ENCODE measurements around the gene DSCAM. TPM values are rescaled to one million over a fixed set of nuclear protein-coding genes. Genes with fewer than 3 reads are reported as not detected.

The DSCAM gene
- total RNA-seq, 1 donor from 2014 or later = not detected

DNA sequence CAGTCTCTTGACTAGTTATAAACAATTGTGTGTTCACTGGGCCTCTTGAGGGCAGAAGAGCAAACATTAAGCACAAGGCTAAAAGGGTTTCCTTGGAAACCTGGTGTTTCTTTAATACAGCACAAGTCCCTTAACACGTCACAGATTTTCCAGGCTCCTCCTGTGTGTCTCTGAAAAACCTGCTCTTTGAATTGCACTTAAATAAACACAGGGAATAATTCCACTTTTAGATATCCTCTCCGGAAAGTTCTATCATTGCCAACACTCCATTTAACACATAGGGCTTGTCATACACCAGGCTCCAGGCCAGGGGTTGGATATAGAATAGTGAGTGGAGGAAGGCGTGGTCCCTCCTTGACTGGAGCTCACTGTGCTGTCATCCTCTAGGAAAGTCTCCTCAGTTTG lies 442.6 kb downstream of the DSCAM start:
- Mint-ChIP-seq H3K9me3 (peaks cover 5% of the 10 kb centered on the region), H3K4me3 (no peak overlapping the region), H3K27me3 (ENCODE audit: insufficient read depth, low read depth) (no peaks in the 10 kb centered on the region), H3K36me3 (no peaks in the 10 kb centered on the region), H3K4me1 (peaks cover 9% of the 10 kb centered on the region), H3K27ac (no peak overlapping the region)
- no peak overlapping the region for H3K4me2 ChIP-seq
- no peak overlapping the region for H3K4me3 ChIP-seq
- H2AFZ ChIP-seq (replicated peaks) = peak overlapping the region; percentile 6
- H3K79me2 ChIP-seq (ENCODE audit: low read depth) = no peaks in the 10 kb centered on the region
- H3F3A ChIP-seq (ENCODE audit: low read depth) = no peaks in the 10 kb centered on the region
- no peak overlapping the region for H3K9ac ChIP-seq
- no peaks in the 10 kb centered on the region for H3K9me3 ChIP-seq (ENCODE audit: low read depth)
- no peaks in the 10 kb centered on the region for H4K20me1 ChIP-seq (ENCODE audit: low read depth)
- no peaks in the 10 kb centered on the region for H3K36me3 ChIP-seq
- DNase-seq (ENCODE audit: low spot score) = no peak
- H3K27ac ChIP-seq = no peak overlapping the region
- H3K27me3 ChIP-seq = no peaks in the 10 kb centered on the region
- TF ChIP-seq EZH2 (IDR thresholded peaks at IDR 0.05) (no peak), CTCF (IDR thresholded peaks at IDR 0.05) (no peak), EZH2phosphoT487 (IDR thresholded peaks at IDR 0.05) (no peak)
- no peaks in the 10 kb centered on the region for H3K4me1 ChIP-seq

- Mint-ChIP-seq H3K9me3 (peaks cover 5% of the 10 kb centered on the region), H3K27ac (no peak overlapping the region)
Observed at GRCh38 chr21:40402884-40403582, 443.9 kb downstream of the DSCAM start.

GRCh38 chr21:40395732-40396131 lies 451.2 kb downstream of the DSCAM start:
- Mint-ChIP-seq H3K36me3 (no peaks in the 10 kb centered on the region), H3K4me3 (no peak overlapping the region)
- H3K9ac ChIP-seq = no peak overlapping the region

More at GRCh38 chr21:40402884-40403582, 443.9 kb downstream of the DSCAM start:
- DNase-seq (ENCODE audit: low spot score) = no peak
- Histone ChIP-seq H2AFZ (replicated peaks) (no peak overlapping the region), H3K4me1 (no peaks in the 10 kb centered on the region), H3K4me3 (no peak overlapping the region), H3F3A (ENCODE audit: low read depth) (no peaks in the 10 kb centered on the region), H4K20me1 (ENCODE audit: low read depth) (no peaks in the 10 kb centered on the region), H3K79me2 (ENCODE audit: low read depth) (no peaks in the 10 kb centered on the region), H3K27ac (no peak overlapping the region), H3K9me3 (ENCODE audit: low read depth) (no peaks in the 10 kb centered on the region), H3K4me2 (no peak overlapping the region), H3K36me3 (no peaks in the 10 kb centered on the region), H3K27me3 (no peaks in the 10 kb centered on the region), H3K9ac (no peak overlapping the region)
- TF ChIP-seq CTCF (IDR thresholded peaks at IDR 0.05) (no peak), EZH2phosphoT487 (IDR thresholded peaks at IDR 0.05) (no peak), EZH2 (IDR thresholded peaks at IDR 0.05) (no peak)
- Mint-ChIP-seq H3K4me3 (no peak overlapping the region), H3K4me1 (peaks cover 9% of the 10 kb centered on the region), H3K36me3 (no peaks in the 10 kb centered on the region), H3K27me3 (ENCODE audit: insufficient read depth, low read depth) (peaks cover 3% of the 10 kb centered on the region)

More at GRCh38 chr21:40395732-40396131, 451.2 kb downstream of the DSCAM start:
- Mint-ChIP-seq H3K27ac (no peak overlapping the region), H3K9me3 (no peaks in the 10 kb centered on the region), H3K27me3 (ENCODE audit: insufficient read depth, low read depth) (peaks cover 3% of the 10 kb centered on the region), H3K4me1 (no peaks in the 10 kb centered on the region)
- no peak overlapping the region for H3K27ac ChIP-seq
- no peaks in the 10 kb centered on the region for H4K20me1 ChIP-seq (ENCODE audit: low read depth)
- H3K4me3 ChIP-seq = no peak overlapping the region
- TF ChIP-seq CTCF (IDR thresholded peaks at IDR 0.05) = no peak
- TF ChIP-seq EZH2 (IDR thresholded peaks at IDR 0.05) = no peak
- TF ChIP-seq EZH2phosphoT487 (IDR thresholded peaks at IDR 0.05) = no peak
- H3K9me3 ChIP-seq (ENCODE audit: low read depth) = no peaks in the 10 kb centered on the region
- no peak overlapping the region for H2AFZ ChIP-seq (replicated peaks)
- H3K36me3 ChIP-seq = no peaks in the 10 kb centered on the region
- H3K79me2 ChIP-seq (ENCODE audit: low read depth) = no peaks in the 10 kb centered on the region
- H3K27me3 ChIP-seq = no peaks in the 10 kb centered on the region
- no peak overlapping the region for H3K4me2 ChIP-seq
- no peak for DNase-seq (ENCODE audit: low spot score)
- no peaks in the 10 kb centered on the region for H3K4me1 ChIP-seq
- no peaks in the 10 kb centered on the region for H3F3A ChIP-seq (ENCODE audit: low read depth)
